ENCODE measurements around the gene RADX. TPM values are rescaled to one million over a fixed set of nuclear protein-coding genes. Genes with fewer than 3 reads are reported as not detected.

Gene RADX
- total and polyA plus RNA-seq, 2 donors (not counting 3 experiments of a cell fraction or from before 2014, with no cell fraction given), result 0.12 TPM; not detected in 1

- Histone ChIP-seq H3K4me1 (ENCODE audit: control insufficient read depth, extremely low read depth, insufficient read depth, low read length) (no peaks in the 10 kb centered on the region), H3K4me3 (replicated peaks in 1 of 3; ENCODE audit: insufficient read depth in 1 of 3, low read depth in 1 of 3, low read length in 3 of 3) (no peak overlapping the region), H4K20me1 (replicated peaks; ENCODE audit: control insufficient read depth, extremely low read depth, insufficient read depth, low read length) (no peaks in the 10 kb centered on the region), H3K79me2 (ENCODE audit: control insufficient read depth, insufficient read depth, low read length) (no peaks in the 10 kb centered on the region), H3K9ac (replicated peaks; ENCODE audit: extremely low read depth, insufficient read depth, low read length) (no peak overlapping the region), H3K9me1 (replicated peaks; ENCODE audit: control insufficient read depth, extremely low read depth, insufficient read depth, low read length) (no peaks in the 10 kb centered on the region), H3K36me3 (ENCODE audit: control insufficient read depth in 2 of 2, extremely low read depth in 1 of 2, insufficient read depth in 2 of 2, low read length in 2 of 2) (no peaks in the 10 kb centered on the region), H3K9me3 (replicated peaks; ENCODE audit: control insufficient read depth, insufficient read depth, low read length) (no peaks in the 10 kb centered on the region), H3K27me3 (ENCODE audit: control insufficient read depth in 2 of 2, insufficient read depth in 2 of 2, low read length in 2 of 2) (no peaks in the 10 kb centered on the region), H3K27ac (ENCODE audit: insufficient read depth, low read depth, low read length) (no peak overlapping the region), H2AFZ (ENCODE audit: low read depth, low read length) (no peak overlapping the region), H3K4me2 (ENCODE audit: insufficient read depth, low read length) (no peak overlapping the region)
- ChIA-PET CTCF (no interaction called here), POLR2A (no interaction called here)
- no peak for DNase-seq (ENCODE audit: low read depth, low spot score)
- TF ChIP-seq CTCF (IDR thresholded peaks at IDR 0.05; ENCODE audit: extremely low read depth in 1 of 2, insufficient read depth in 1 of 2, low read depth in 1 of 2, low read length in 2 of 2) (no peak), MAX (IDR thresholded peaks at IDR 0.05; ENCODE audit: insufficient read depth, insufficient read length) (no peak), POLR2AphosphoS5 (IDR thresholded peaks at IDR 0.05; ENCODE audit: insufficient read depth, low read depth, low read length) (no peak), GATA2 (IDR thresholded peaks at IDR 0.05; ENCODE audit: insufficient read depth, insufficient read length, low read depth, low read length) (no peak), POLR2A (IDR thresholded peaks at IDR 0.05; ENCODE audit: low read depth, low read length) (no peak), EZH2 (IDR thresholded peaks at IDR 0.05; ENCODE audit: borderline replicate concordance, low read depth, low read length, severe bottlenecking) (no peak), FOS (IDR thresholded peaks at IDR 0.05; ENCODE audit: borderline replicate concordance, insufficient read depth, low read length) (no peak), MYC (IDR thresholded peaks at IDR 0.05; ENCODE audit: low read depth, low read length) (no peak), JUN (IDR thresholded peaks at IDR 0.05; ENCODE audit: borderline replicate concordance, insufficient read depth, insufficient read length, low read depth) (no peak)
- BruUV-seq (replicated peaks), result no TSS peak
- dilution Hi-C loops (cut with MboI; ENCODE audit: extremely low pct_ligation_motif_present, low sequenced_read_pairs) (no loop called here), intact Hi-C loops (cut with micrococcal nuclease) (no loop called here)
- no peak for FAIRE-seq
Observed at GRCh38 chrX:106702636-106703035, 90.9 kb downstream of the RADX start.

Data from endothelial cell of umbilical vein (primary cell).